Kidney epithelial cell (primary cell): ENCODE results near the gene ALOX5. TPM values are rescaled to one million over a fixed set of nuclear protein-coding genes. Genes with fewer than 3 reads are reported as not detected.

Source experiments
- DNase-seq: peaks from one replicate; pipeline ENCODE4 v3.0.0-alpha.2; 2010; ENCODE audit warnings: low read depth
- H3K27me3 ChIP-seq: 2 replicates; pipeline ENCODE4 v1.6.0; 2011; ENCODE audit warnings: low read length; ENCODE audit not compliant: control insufficient read depth, insufficient read depth
- H3K36me3 ChIP-seq: 2 replicates; pipeline ENCODE4 v1.5.1; 2011; ENCODE audit warnings: low read length; ENCODE audit not compliant: control insufficient read depth, insufficient read depth
- H3K4me3 ChIP-seq: 2 replicates; pipeline ENCODE4 v1.5.1; 2011; ENCODE audit warnings: low read depth, mild to moderate bottlenecking, control low read depth, low read length
- total RNA-seq: library from RNA; depleted of rRNA; stranded (reverse); fragments of >200 nt; gene quantifications from 2 replicates; pipeline ENCODE4 v1.2.3, GENCODE V29; 2015
- TF ChIP-seq, protein P1 (sequence below): IDR thresholded peaks from 2 replicates; pipeline ENCODE4 v1.5.1; 2011; ENCODE audit warnings: mild to moderate bottlenecking, moderate library complexity, low read length, control low read depth, inconsistent platforms; ENCODE audit not compliant: insufficient read depth, poor library complexity, severe bottlenecking

ALOX5 gene
- total RNA-seq, 1 donor from 2014 or later: 18.7 TPM

DNA sequence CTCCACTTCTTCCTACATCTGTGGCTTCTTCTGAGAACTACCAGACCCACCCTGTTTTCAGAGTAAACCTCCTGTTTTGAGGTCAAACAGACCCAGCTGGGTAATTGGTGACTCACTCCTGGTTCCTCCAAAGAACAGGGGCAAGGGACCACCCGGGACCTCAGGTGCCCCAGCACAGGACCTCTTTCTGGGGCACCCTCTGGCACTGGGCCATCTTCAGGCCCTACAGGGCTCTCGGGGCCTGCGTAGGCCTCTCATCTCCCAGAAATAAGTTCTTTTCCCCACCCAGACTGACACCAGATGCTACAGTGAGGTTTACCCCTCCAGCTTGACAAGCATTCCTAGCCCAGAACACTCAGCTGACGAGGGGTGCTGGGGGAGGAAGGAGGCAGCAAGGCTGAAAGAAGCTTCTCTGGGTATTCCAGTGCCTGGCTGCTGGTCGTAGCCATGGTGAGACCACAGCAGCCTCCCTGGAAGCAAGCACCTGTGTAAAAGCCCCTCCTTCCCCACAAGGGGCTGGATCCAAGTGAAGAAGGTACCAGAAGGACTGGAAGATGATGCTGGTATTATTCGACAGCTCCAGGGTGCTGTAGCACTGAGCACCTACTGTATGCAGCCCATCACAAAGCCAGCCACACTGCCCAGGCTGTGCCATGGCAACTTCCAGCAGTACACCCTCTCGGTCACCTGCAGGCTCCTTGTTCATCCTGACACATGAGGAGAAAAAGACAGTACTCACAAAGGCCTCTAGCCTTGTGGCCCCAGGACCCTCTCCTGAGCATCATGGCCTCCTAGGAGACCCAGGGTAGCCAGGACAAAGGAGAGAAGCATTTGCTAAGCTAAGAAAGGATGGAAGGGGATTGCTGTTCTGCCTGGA is 47.4 kb downstream of the ALOX5 start:
- no peak overlapping the region for H3K4me3 ChIP-seq
- DNase-seq: no peak
- TF ChIP-seq, protein P1, sequence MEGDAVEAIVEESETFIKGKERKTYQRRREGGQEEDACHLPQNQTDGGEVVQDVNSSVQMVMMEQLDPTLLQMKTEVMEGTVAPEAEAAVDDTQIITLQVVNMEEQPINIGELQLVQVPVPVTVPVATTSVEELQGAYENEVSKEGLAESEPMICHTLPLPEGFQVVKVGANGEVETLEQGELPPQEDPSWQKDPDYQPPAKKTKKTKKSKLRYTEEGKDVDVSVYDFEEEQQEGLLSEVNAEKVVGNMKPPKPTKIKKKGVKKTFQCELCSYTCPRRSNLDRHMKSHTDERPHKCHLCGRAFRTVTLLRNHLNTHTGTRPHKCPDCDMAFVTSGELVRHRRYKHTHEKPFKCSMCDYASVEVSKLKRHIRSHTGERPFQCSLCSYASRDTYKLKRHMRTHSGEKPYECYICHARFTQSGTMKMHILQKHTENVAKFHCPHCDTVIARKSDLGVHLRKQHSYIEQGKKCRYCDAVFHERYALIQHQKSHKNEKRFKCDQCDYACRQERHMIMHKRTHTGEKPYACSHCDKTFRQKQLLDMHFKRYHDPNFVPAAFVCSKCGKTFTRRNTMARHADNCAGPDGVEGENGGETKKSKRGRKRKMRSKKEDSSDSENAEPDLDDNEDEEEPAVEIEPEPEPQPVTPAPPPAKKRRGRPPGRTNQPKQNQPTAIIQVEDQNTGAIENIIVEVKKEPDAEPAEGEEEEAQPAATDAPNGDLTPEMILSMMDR: no peak
- no peaks in the 10 kb centered on the region for H3K36me3 ChIP-seq
- H3K27me3 ChIP-seq: no peaks in the 10 kb centered on the region

DNA sequence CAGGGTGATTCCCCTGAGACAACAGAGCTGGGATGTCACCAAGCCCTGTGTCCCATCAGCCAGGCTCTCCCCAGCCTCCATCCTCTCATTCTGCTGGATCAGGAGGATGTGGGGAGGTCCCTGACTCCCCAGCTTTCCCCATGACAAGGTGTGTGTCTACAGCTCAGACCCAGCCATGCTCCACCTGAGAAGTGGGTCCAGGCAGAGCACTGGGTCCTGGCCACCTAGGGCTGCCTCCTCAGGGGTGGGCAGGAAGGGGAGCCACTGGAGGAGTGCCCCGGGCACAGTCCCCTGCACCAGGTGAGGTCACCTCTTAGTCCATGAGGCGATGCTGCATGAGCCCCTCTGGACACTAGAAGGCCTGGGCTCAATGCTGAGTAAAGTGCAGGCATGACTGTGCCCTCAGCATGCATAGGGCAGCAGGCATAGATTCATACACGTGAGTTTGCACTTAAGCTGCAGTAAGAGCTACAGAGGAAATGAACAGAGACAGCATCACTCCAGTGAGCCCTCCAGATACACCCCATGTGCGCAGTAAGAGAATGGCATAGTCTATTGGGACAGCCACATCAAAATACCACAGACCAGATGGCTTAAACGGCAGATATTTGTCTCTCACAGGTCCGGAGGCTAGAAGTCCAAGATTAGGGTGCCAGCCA is 48.3 kb downstream of the ALOX5 start:
- no peak for DNase-seq
- no peak overlapping the region for H3K4me3 ChIP-seq
- TF ChIP-seq, protein P1: no peak
- H3K27me3 ChIP-seq: peaks cover 3% of the 10 kb centered on the region
- H3K36me3 ChIP-seq: no peaks in the 10 kb centered on the region

DNA sequence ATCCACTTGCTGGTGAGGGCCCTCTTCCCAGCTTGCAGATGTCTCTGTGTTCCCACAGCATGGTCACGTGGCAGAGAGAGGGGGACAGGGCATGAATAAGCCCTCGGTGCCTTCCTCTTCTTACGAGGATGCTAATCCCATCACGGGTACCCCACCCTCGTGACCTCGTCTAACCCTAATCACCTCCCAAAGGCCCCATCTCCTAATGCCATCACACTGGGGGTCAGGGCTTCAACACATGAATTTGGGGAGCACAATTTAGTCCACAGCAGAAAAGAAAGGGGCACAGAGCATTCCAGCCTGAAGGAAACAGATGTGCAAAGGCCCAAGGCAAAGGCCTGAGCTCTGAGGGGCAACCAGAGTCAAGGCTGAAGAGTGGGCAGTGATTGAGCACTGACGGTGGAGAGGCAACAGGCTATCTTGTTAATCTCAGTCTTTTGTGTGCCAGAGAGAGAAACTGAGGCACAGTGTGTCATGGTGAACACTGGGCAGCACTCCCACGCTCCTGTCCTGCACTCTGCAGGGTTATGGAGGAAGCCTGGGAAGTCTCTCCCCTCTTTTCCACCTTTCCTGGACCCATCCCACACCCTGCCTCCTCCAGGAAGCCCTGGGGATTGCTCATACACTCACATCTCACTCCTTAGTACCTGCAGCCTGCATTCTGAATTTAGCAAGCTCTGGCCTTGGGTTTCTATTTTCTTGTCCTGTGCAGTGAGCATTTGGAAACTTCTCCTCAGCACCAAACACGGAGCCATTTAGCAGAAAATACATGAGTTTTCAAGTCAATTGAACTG is 49.0 kb downstream of the ALOX5 start:
- TF ChIP-seq, protein P1: no peak
- H3K4me3 ChIP-seq: no peak overlapping the region
- peaks cover 9% of the 10 kb centered on the region for H3K27me3 ChIP-seq
- no peaks in the 10 kb centered on the region for H3K36me3 ChIP-seq
- no peak for DNase-seq

DNA sequence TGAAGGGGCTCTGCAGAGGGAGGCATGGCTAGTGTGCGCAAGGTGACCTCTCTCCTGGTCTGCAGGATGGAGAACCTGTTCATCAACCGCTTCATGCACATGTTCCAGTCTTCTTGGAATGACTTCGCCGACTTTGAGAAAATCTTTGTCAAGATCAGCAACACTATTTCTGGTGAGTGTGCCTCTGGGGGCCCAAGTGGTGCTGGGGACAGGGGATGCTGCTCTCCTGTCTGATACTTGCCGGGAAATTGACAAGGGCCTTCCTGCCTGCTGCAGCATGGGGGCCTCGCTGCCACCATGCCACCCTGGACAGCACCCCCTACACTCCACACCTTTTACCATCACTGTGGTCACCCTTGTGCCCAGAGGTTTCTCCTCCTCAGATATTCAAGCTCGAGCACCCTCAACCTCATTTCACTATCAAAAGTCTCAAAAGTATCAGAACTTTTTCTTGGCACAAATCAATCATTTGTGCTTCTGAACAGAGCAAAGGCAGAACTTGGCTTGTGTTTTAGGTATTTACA is 50.0 kb downstream of the ALOX5 start:
- Histone ChIP-seq H3K4me3 (no peak overlapping the region), H3K27me3 (peaks cover 18% of the 10 kb centered on the region), H3K36me3 (no peaks in the 10 kb centered on the region)
- TF ChIP-seq, protein P1: no peak
- DNase-seq: no peak

DNA sequence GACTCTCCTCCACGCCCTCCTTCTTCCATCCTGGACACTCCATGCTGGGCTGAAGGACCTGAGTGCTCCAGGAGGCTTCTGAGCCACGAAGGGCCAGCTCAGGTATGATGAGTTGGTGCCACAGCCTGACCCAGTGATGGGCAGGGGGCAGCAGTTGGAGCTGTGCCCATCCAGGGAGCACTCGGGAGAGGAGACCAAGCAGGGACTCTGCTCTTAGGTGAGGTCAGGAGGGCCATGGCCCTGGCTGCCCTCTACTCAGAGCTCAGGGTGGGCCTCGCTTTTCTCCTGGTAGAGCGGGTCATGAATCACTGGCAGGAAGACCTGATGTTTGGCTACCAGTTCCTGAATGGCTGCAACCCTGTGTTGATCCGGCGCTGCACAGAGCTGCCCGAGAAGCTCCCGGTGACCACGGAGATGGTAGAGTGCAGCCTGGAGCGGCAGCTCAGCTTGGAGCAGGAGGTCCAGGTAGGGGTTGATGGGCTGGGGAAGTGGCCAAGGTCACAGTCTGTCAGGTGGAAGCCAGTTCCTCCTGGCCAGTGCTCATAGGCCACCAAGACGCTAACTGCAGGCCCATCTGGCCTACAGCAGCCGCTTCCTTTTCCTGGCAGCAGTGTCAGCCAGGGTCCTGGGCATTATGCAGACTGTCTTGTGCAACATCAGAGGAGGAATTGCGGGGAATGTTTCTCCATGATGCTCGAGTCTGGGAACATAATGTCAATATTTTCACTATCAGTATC is 50.8 kb downstream of the ALOX5 start:
- TF ChIP-seq, protein P1: no peak
- Histone ChIP-seq H3K36me3 (no peaks in the 10 kb centered on the region), H3K4me3 (no peak overlapping the region), H3K27me3 (peaks cover 21% of the 10 kb centered on the region)
- DNase-seq: no peak
